Mesothelial cell of epicardium (in vitro differentiated cells): ENCODE measurements around the gene NMRK2. TPM values are rescaled to one million over a fixed set of nuclear protein-coding genes. Genes with fewer than 3 reads are reported as not detected.

Source experiments
- DNase-seq, 2 experiments: peaks; one replicate each; pipeline ENCODE4 v3.0.0; 2021; ENCODE audit warnings: low spot score in 2 of 2; ENCODE audit not compliant: unreplicated experiment in 2 of 2
- H3K27ac Mint-ChIP-seq: 2 replicates; pipeline ENCODE4 v1.8.0; 2021; ENCODE audit warnings: mixed read lengths
- H3K27me3 Mint-ChIP-seq: 2 replicates; pipeline ENCODE4 v1.8.0; 2021; ENCODE audit warnings: low read depth, mixed read lengths
- H3K36me3 Mint-ChIP-seq: 2 replicates; pipeline ENCODE4 v1.8.0; 2021; ENCODE audit warnings: mixed read lengths
- H3K4me1 Mint-ChIP-seq: 2 replicates; pipeline ENCODE4 v1.8.0; 2021; ENCODE audit warnings: mixed read lengths
- H3K4me3 Mint-ChIP-seq: 2 replicates; pipeline ENCODE4 v1.8.0; 2021; ENCODE audit warnings: mild to moderate bottlenecking, moderate library complexity, mixed read lengths
- H3K9me3 Mint-ChIP-seq: 2 replicates; pipeline ENCODE4 v1.8.0; 2021; ENCODE audit warnings: mixed read lengths
- CTCF ChIP-seq: fragments of 200-600 bp; sonication (generic); IDR thresholded peaks from one replicate; pipeline ENCODE4 v1.5.0; 2021; ENCODE audit warnings: antibody characterized with exemption; ENCODE audit not compliant: unreplicated experiment
- total RNA-seq: library from RNA; stranded (reverse); gene quantifications from 3 replicates; pipeline ENCODE4 v1.2.1, GENCODE V29; 2021

Gene NMRK2
- total RNA-seq, 1 donor from 2014 or later, result not detected

DNA sequence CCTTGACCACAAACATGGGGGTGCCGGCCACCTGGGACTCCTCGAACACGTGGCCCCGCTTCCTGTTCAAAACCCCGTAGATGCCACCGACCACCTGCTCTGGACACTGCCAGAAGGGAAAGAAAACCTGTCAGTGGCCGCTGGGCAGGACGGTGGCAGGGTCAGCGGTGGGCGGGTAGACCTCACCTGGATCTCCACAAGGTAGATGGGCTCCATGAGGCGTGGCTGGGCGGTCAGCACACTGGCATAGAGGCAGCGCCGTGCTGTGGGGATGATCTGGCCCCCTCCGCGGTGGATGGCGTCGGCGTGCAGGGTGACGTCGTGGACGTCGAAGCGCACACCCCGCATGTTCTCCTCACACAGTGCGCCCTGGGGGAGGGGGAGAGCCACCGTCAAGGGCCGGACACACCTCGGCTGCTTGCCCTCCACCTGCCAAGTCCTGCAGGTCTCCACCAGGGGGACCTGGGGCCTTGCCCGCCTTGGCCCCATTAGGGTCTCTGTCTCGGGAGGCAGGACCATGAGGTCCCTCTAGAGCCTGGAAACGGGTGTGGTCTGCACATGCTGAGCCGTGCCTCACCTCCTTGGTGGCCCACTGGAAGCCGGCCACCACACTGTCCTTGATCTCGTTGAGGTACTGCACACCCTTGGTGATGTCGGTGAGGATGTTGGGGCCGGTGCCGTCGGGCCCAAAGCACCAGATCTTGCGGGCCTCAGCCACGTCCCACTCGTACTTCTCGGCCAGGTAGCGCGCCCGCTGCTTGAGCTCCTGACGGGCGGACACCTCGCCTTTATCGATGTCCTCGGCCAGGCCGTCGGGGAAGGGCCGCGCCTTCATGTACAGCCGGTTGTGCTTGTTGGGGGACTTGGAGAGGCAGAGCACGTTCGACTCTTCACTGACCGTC is 44.6 kb downstream of the NMRK2 start:
- DNase-seq, result no peak
- H3K4me1 Mint-ChIP-seq, result peaks cover 3% of the 10 kb centered on the region
- H3K36me3 Mint-ChIP-seq, result peaks cover 23% of the 10 kb centered on the region
- no peak overlapping the region for H3K27ac Mint-ChIP-seq
- TF ChIP-seq CTCF, result peak; percentile 23
- H3K9me3 Mint-ChIP-seq, result no peaks in the 10 kb centered on the region
- no peaks in the 10 kb centered on the region for H3K27me3 Mint-ChIP-seq
- H3K4me3 Mint-ChIP-seq, result no peak overlapping the region

DNA sequence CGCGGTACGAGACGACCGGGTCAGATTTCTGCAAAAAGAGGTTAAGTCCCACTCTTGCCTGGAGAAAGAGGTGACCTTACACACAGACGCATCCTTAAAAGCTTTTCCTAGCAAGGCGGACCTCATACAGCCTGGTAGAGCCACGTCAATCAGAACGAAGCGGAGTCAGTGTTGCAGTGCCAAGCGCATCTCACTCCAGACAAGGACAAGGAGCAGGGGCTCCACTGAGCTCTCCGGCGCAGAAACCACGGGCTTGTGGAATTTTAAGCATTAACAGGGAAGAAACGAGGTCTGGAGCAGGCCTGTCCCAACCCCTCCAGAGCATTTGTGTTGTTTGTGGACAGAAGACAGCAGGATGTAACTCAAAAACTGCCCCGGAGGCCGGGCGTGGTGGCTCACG is 45.3 kb downstream of the NMRK2 start:
- H3K27ac Mint-ChIP-seq, result peak overlapping the region; percentile 36

GRCh38 chr19:3979289-3979673 is 46.4 kb downstream of the NMRK2 start:
- no peak for DNase-seq
- H3K4me1 Mint-ChIP-seq, result peaks cover 21% of the 10 kb centered on the region
- H3K27me3 Mint-ChIP-seq, result no peaks in the 10 kb centered on the region
- no peaks in the 10 kb centered on the region for H3K9me3 Mint-ChIP-seq
- no peak overlapping the region for H3K4me3 Mint-ChIP-seq
- peak overlapping the region; percentile 34 for H3K27ac Mint-ChIP-seq
- H3K36me3 Mint-ChIP-seq, result peaks cover 40% of the 10 kb centered on the region
- no peak for TF ChIP-seq CTCF

More for the DNA sequence above, 45.3 kb downstream of the NMRK2 start:
- no peak for TF ChIP-seq CTCF
- Mint-ChIP-seq H3K4me3 (no peak overlapping the region), H3K27me3 (no peaks in the 10 kb centered on the region), H3K9me3 (no peaks in the 10 kb centered on the region), H3K4me1 (peaks cover 9% of the 10 kb centered on the region), H3K36me3 (peaks cover 30% of the 10 kb centered on the region)
- DNase-seq, result no peak

- DNase-seq, result no peak
- Mint-ChIP-seq H3K4me1 (peaks cover 24% of the 10 kb centered on the region), H3K36me3 (peaks cover 41% of the 10 kb centered on the region), H3K27me3 (no peaks in the 10 kb centered on the region), H3K27ac (peak overlapping the region; percentile 34), H3K9me3 (no peaks in the 10 kb centered on the region), H3K4me3 (no peak overlapping the region)
- TF ChIP-seq CTCF, result no peak
Observed at GRCh38 chr19:3979674-3980352, 46.9 kb downstream of the NMRK2 start.

DNA sequence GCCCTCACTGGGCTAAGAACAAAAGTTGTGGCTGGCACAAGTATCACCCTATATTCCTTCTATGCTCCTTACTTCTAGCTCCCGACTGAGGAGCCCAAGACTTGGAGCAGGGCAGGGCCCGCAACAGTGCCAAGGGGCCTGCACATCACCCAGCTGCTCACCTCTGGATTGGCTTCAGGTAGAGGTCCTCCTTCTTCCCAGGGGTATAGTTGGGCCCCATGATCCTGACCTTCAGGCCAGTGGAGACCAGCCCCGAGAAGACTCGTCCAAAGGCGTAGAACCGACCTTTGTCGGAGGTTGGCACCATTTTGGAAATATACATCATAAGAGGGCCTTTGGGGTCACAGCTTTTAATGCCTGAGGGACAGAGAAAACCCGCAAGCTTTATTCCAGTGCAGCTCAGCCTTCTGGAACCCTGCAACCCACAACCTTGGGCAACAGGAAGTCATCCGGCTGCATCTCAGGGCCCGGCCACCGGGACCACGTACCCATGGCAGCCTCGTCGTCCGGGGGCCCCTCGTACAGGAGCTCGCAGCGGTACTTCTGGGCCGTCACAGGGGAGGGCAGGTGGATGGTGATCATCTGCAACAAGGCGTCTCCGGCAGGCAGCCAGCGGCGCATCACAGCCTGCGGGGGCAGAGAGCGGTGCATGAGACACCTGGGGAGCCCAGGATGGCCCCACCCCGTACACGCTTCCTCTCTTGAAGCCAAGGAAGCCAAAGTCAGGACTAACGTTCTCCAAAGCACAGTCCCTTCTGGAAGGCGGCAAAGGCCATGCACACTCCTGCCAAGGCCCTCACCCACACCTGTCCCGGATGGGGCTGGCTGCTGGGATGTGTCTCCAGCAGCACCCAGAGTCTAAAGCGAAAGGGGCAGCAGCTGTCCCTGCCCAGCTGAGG is 47.7 kb downstream of the NMRK2 start:
- no peak overlapping the region for H3K27ac Mint-ChIP-seq
- DNase-seq, result no peak
- H3K9me3 Mint-ChIP-seq, result no peaks in the 10 kb centered on the region
- peaks cover 24% of the 10 kb centered on the region for H3K4me1 Mint-ChIP-seq
- H3K4me3 Mint-ChIP-seq, result no peak overlapping the region
- peaks cover 40% of the 10 kb centered on the region for H3K36me3 Mint-ChIP-seq
- no peak for TF ChIP-seq CTCF
- no peaks in the 10 kb centered on the region for H3K27me3 Mint-ChIP-seq
